H9 (cell line): Measurements from ENCODE around the gene SEC62. TPM values are rescaled to one million over a fixed set of nuclear protein-coding genes. Genes with fewer than 3 reads are reported as not detected.
"Not testable (repeated sequence)": the region's sequence is repeated elsewhere in the genome, so short reads cannot be mapped to it uniquely, and the experiment has no call there.

Experiments
- DNase-seq: peaks from one replicate; pipeline ENCODE4 v3.0.0-alpha.2; 2017
- H2AFZ ChIP-seq: one replicate; pipeline ENCODE4 v1.6.1; 2013; ENCODE audit warnings: mild to moderate bottlenecking, low read length, control low read depth, moderate library complexity
- H2AK5ac ChIP-seq: 2 replicates; pipeline ENCODE4 v1.6.1; 2013; ENCODE audit warnings: low read length, control low read depth, mixed read lengths; ENCODE audit not compliant: insufficient read length
- H2BK120ac ChIP-seq: one replicate; pipeline ENCODE4 v1.6.1; 2013; ENCODE audit warnings: low read depth, mild to moderate bottlenecking, low read length, control low read depth, inconsistent platforms; ENCODE audit not compliant: poor library complexity, severe bottlenecking
- H2BK12ac ChIP-seq: 2 replicates; pipeline ENCODE4 v1.6.1; 2013; ENCODE audit warnings: low read length, control low read depth, mixed read lengths, low read depth; ENCODE audit not compliant: insufficient read length
- H2BK15ac ChIP-seq: 2 replicates; pipeline ENCODE4 v1.6.1; 2013; ENCODE audit warnings: low read depth, low read length, control low read depth
- H2BK20ac ChIP-seq: one replicate; pipeline ENCODE4 v1.6.1; 2013; ENCODE audit warnings: low read depth, mild to moderate bottlenecking, low read length, control low read depth, inconsistent platforms; ENCODE audit not compliant: poor library complexity, severe bottlenecking
- H2BK5ac ChIP-seq: 2 replicates; pipeline ENCODE4 v1.6.1; 2013; ENCODE audit warnings: low read length, control low read depth, mixed read lengths; ENCODE audit not compliant: insufficient read length
- H3K14ac ChIP-seq: 2 replicates; pipeline ENCODE4 v1.6.1; 2013; ENCODE audit warnings: low read length, control low read depth; ENCODE audit not compliant: insufficient read depth
- H3K18ac ChIP-seq: 2 replicates; pipeline ENCODE4 v1.6.1; 2013; ENCODE audit warnings: low read depth, mild to moderate bottlenecking, mixed read lengths, low read length, control low read depth; ENCODE audit not compliant: insufficient read length
- H3K23ac ChIP-seq: 2 replicates; pipeline ENCODE4 v1.6.1; 2013; ENCODE audit warnings: low read length, control low read depth, mixed read lengths, low read depth; ENCODE audit not compliant: insufficient read length
- H3K23me2 ChIP-seq: 2 replicates; pipeline ENCODE4 v1.6.1; 2013; ENCODE audit warnings: low read depth, mild to moderate bottlenecking, mixed read lengths, low read length, control low read depth; ENCODE audit not compliant: insufficient read length, poor library complexity, severe bottlenecking
- H3K27ac ChIP-seq: 2 replicates; pipeline ENCODE4 v1.5.1; 2013; ENCODE audit warnings: low read length, control low read depth, mixed read lengths, low read depth; ENCODE audit not compliant: insufficient read length
- H3K27me3 ChIP-seq: 2 replicates; pipeline ENCODE4 v1.6.1; 2013; ENCODE audit warnings: low read length, control low read depth, inconsistent platforms; ENCODE audit not compliant: insufficient read depth
- H3K4ac ChIP-seq: 2 replicates; pipeline ENCODE4 v1.6.1; 2013; ENCODE audit warnings: low read depth, mild to moderate bottlenecking, control low read depth, inconsistent platforms, low read length, moderate library complexity
- H3K4me1 ChIP-seq: 2 replicates; pipeline ENCODE4 v1.6.1; 2013; ENCODE audit warnings: low read length, control low read depth, inconsistent platforms; ENCODE audit not compliant: insufficient read depth
- H3K4me2 ChIP-seq: 2 replicates; pipeline ENCODE4 v1.6.1; 2013; ENCODE audit warnings: low read length, control low read depth, mixed read lengths; ENCODE audit not compliant: insufficient read length, insufficient read depth
- H3K56ac ChIP-seq: 2 replicates; pipeline ENCODE4 v1.6.1; 2013; ENCODE audit warnings: low read depth, mild to moderate bottlenecking, mixed read lengths, low read length, control low read depth; ENCODE audit not compliant: insufficient read length
- H3K79me1 ChIP-seq: 2 replicates; pipeline ENCODE4 v1.6.1; 2013; ENCODE audit warnings: low read depth, mild to moderate bottlenecking, moderate library complexity, low read length, control low read depth, inconsistent platforms; ENCODE audit not compliant: insufficient read depth, poor library complexity, severe bottlenecking
- H3K79me2 ChIP-seq: 2 replicates; pipeline ENCODE4 v1.6.1; 2013; ENCODE audit warnings: low read length, control low read depth, inconsistent platforms; ENCODE audit not compliant: insufficient read depth
- H3K9ac ChIP-seq: 2 replicates; pipeline ENCODE4 v1.6.1; 2013; ENCODE audit warnings: low read length, control low read depth, mixed read lengths; ENCODE audit not compliant: insufficient read length; ENCODE audit errors: extremely low read depth
- H3K9me3 ChIP-seq: one replicate; pipeline ENCODE4 v1.6.1; 2013; ENCODE audit warnings: low read depth, low read length, inconsistent platforms; ENCODE audit not compliant: control insufficient read depth
- H3T11ph ChIP-seq: one replicate; pipeline ENCODE4 v1.6.1; 2013; ENCODE audit warnings: mild to moderate bottlenecking, low read length, control low read depth, inconsistent platforms
- H4K20me1 ChIP-seq: one replicate; pipeline ENCODE4 v1.6.1; 2013; ENCODE audit not compliant: control insufficient read depth, insufficient read length, insufficient read depth
- H4K5ac ChIP-seq: 2 replicates; pipeline ENCODE4 v1.6.1; 2013; ENCODE audit warnings: low read depth, mild to moderate bottlenecking, mixed read lengths, low read length, control low read depth; ENCODE audit not compliant: insufficient read length
- H4K8ac ChIP-seq: replicated peaks from 2 replicates; pipeline ENCODE4 v1.6.1; 2013; ENCODE audit warnings: low read length, control low read depth, mixed read lengths, low read depth; ENCODE audit not compliant: insufficient read length
- H4K91ac ChIP-seq: 2 replicates; pipeline ENCODE4 v1.6.1; 2013; ENCODE audit warnings: low read depth, mild to moderate bottlenecking, moderate library complexity, mixed read lengths, low read length, control low read depth; ENCODE audit not compliant: insufficient read length
- H3K27ac Mint-ChIP-seq, 3 experiments: 2 replicates in 2 of 3; 3 replicates in 1 of 3; pipeline ENCODE4 v1.8.0; 2020 to 2021; ENCODE audit warnings: mixed read lengths in 3 of 3, mild to moderate bottlenecking in 1 of 3, moderate library complexity in 1 of 3
- H3K27me3 Mint-ChIP-seq: 2 replicates; pipeline ENCODE4 v1.8.0; 2021; ENCODE audit warnings: low read depth, mild to moderate bottlenecking, moderate library complexity, mixed read lengths
- H3K36me3 Mint-ChIP-seq, 3 experiments: 2 replicates in 2 of 3; 3 replicates in 1 of 3; pipeline ENCODE4 v1.8.0; 2020 to 2021; ENCODE audit warnings: low read depth in 3 of 3, mixed read lengths in 3 of 3; ENCODE audit not compliant: insufficient read depth in 1 of 3
- H3K4me1 Mint-ChIP-seq, 2 experiments: 2 replicates each; pipeline ENCODE4 v1.8.0; 2020; ENCODE audit warnings: mixed read lengths in 2 of 2
- H3K4me3 Mint-ChIP-seq, 2 experiments: 2 replicates in 1 of 2; 3 replicates in 1 of 2; pipeline ENCODE4 v1.8.0; 2020 to 2021; ENCODE audit warnings: mild to moderate bottlenecking in 2 of 2, mixed read lengths in 2 of 2, moderate library complexity in 1 of 2
- H3K9me3 Mint-ChIP-seq, 2 experiments: 2 replicates in 1 of 2; 3 replicates in 1 of 2; pipeline ENCODE4 v1.8.0; 2020; ENCODE audit warnings: mild to moderate bottlenecking in 2 of 2, mixed read lengths in 2 of 2, moderate library complexity in 1 of 2
- WGBS: extraction: QIAGEN DNeasy Blood & Tissue Kit; methylation state at CpG from one replicate; pipeline ENCODE4 v1.1.7; 2013; ENCODE audit warnings: missing lambda C conversion rate, low lambda C conversion rate, mixed read lengths; ENCODE audit not compliant: insufficient read length; ENCODE audit errors: extremely low coverage; 5-methylcytosine and 5-hydroxymethylcytosine counted together
- total RNA-seq: library from RNA; stranded (reverse); gene quantifications from 2 replicates; pipeline ENCODE4 v1.2.1, GENCODE V29; 2021
- TF ChIP-seq, protein P1 (sequence below): fragments of 200-600 bp; sonication (generic); conservative IDR thresholded peaks from 3 replicates; pipeline ENCODE4 v1.8.0; 2021; ENCODE audit warnings: antibody characterized with exemption, mild to moderate bottlenecking

SEC62 gene
- total RNA-seq, 1 experiment from 2014 or later: 98.7 TPM

DNA sequence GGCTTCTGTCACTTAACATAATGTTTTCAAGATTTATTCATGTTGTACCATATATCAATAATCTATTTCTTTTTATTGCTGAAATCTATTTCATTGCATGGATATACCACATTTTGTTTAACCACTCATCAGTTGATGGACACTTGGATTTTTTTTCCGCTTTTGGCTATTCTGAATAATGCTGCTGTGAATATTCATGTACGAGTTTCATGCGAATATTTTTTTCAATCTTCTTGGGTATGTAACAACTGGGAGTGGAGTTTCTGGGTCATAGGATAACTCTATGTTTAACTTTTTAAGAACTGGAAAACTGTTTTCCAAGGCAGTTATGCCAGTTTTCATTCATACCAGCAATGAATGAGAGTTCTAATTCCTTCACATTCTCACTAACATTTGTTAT is 49.5 kb downstream of the SEC62 start:
- Mint-ChIP-seq H3K36me3 (no peaks in the 10 kb centered on the region), H3K27me3 (no peaks in the 10 kb centered on the region), H3K4me3 (no peak overlapping the region), H3K9me3 (no peaks in the 10 kb centered on the region), H3K27ac (no peak overlapping the region), H3K4me1 (no peaks in the 10 kb centered on the region)
- Histone ChIP-seq H3K27me3 (no peaks in the 10 kb centered on the region), H3K18ac (no peak overlapping the region), H3K79me2 (no peaks in the 10 kb centered on the region), H4K8ac (no peak overlapping the region), H4K91ac (no peak overlapping the region), H3K23me2 (no peaks in the 10 kb centered on the region), H2BK20ac (no peak overlapping the region), H3K27ac (no peak overlapping the region), H3K79me1 (no peaks in the 10 kb centered on the region), H3K14ac (no peak overlapping the region), H3K4me2 (no peak overlapping the region), H3K23ac (no peak overlapping the region), H2BK5ac (no peak overlapping the region), H2AK5ac (no peak overlapping the region), H3K9ac (no peak overlapping the region), H4K20me1 (no peaks in the 10 kb centered on the region), H3K4me1 (no peaks in the 10 kb centered on the region), H2BK12ac (no peak overlapping the region), H2BK120ac (no peak overlapping the region), H3T11ph (no peak overlapping the region), H4K5ac (no peak overlapping the region), H2BK15ac (no peak overlapping the region), H3K4ac (no peak overlapping the region), H3K9me3 (no peaks in the 10 kb centered on the region), H3K56ac (no peak overlapping the region), H2AFZ (no peak overlapping the region)
- WGBS: no CpG with 5 or more reads among the region's 3 CpGs
- TF ChIP-seq, protein P1, sequence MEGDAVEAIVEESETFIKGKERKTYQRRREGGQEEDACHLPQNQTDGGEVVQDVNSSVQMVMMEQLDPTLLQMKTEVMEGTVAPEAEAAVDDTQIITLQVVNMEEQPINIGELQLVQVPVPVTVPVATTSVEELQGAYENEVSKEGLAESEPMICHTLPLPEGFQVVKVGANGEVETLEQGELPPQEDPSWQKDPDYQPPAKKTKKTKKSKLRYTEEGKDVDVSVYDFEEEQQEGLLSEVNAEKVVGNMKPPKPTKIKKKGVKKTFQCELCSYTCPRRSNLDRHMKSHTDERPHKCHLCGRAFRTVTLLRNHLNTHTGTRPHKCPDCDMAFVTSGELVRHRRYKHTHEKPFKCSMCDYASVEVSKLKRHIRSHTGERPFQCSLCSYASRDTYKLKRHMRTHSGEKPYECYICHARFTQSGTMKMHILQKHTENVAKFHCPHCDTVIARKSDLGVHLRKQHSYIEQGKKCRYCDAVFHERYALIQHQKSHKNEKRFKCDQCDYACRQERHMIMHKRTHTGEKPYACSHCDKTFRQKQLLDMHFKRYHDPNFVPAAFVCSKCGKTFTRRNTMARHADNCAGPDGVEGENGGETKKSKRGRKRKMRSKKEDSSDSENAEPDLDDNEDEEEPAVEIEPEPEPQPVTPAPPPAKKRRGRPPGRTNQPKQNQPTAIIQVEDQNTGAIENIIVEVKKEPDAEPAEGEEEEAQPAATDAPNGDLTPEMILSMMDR: no peak
- no peak for DNase-seq

- not testable (repeated sequence) for H3K27me3 ChIP-seq, H3K4me2 ChIP-seq, H3K27ac ChIP-seq, H3K4me3 Mint-ChIP-seq, H3T11ph ChIP-seq, H3K9ac ChIP-seq, H2BK20ac ChIP-seq, H4K20me1 ChIP-seq, H3K79me1 ChIP-seq, H2BK15ac ChIP-seq, H3K27me3 Mint-ChIP-seq, H3K79me2 ChIP-seq, H3K23me2 ChIP-seq, H3K4ac ChIP-seq, H3K23ac ChIP-seq, H3K4me1 Mint-ChIP-seq, H2BK120ac ChIP-seq, H2BK5ac ChIP-seq, H3K9me3 Mint-ChIP-seq, H3K9me3 ChIP-seq, H4K8ac ChIP-seq, H4K5ac ChIP-seq, H3K56ac ChIP-seq, H4K91ac ChIP-seq, H2AK5ac ChIP-seq, H2BK12ac ChIP-seq, DNase-seq, H3K4me1 ChIP-seq, H3K18ac ChIP-seq, H3K27ac Mint-ChIP-seq, H2AFZ ChIP-seq, H3K14ac ChIP-seq, H3K36me3 Mint-ChIP-seq
- no CpG with 5 or more reads among the region's 4 CpGs for WGBS
Observed at GRCh38 chr3:170019306-170019705, 52.7 kb downstream of the SEC62 start.
